A673 (cell line): ENCODE results near the gene KCNQ4.

ENCODE experiments used
- EZH2 ChIP-seq: fragments of 200-600 bp; sonication (generic); IDR thresholded peaks from 2 replicates; pipeline ENCODE4 v1.6.1; 2017; ENCODE audit warnings: borderline replicate concordance, low read depth, mild to moderate bottlenecking, mixed read lengths, antibody characterized with exemption, low read length; ENCODE audit not compliant: poor library complexity, severe bottlenecking
- TF ChIP-seq, protein P1 (sequence below): fragments of 300-800, 200-600 bp; sonication (generic); conservative IDR thresholded peaks from 2 replicates; pipeline ENCODE4 v1.5.1; 2017; ENCODE audit warnings: low read depth, mild to moderate bottlenecking, antibody characterized with exemption, low read length, moderate library complexity, mixed read lengths

DNA sequence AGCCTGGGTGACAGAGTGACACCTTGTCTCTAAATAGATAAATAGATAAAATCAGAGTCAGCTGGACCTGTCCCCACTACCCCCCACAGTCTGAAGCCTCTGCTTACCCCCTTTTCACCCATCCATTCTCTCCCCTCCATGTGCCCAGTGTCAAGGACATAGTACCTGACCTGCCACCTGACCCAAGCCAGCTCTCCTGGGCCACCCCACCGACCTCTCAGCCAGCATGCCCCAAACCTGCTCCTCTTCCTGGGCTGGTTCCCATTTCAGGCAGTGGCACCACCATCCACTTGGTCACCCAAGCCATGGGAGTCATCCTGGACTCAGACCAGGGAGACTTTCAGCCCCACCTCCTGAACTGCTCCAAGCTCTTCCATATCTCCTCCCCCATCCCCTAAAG is 50.4 kb downstream of the KCNQ4 start:
- TF ChIP-seq, protein P1, sequence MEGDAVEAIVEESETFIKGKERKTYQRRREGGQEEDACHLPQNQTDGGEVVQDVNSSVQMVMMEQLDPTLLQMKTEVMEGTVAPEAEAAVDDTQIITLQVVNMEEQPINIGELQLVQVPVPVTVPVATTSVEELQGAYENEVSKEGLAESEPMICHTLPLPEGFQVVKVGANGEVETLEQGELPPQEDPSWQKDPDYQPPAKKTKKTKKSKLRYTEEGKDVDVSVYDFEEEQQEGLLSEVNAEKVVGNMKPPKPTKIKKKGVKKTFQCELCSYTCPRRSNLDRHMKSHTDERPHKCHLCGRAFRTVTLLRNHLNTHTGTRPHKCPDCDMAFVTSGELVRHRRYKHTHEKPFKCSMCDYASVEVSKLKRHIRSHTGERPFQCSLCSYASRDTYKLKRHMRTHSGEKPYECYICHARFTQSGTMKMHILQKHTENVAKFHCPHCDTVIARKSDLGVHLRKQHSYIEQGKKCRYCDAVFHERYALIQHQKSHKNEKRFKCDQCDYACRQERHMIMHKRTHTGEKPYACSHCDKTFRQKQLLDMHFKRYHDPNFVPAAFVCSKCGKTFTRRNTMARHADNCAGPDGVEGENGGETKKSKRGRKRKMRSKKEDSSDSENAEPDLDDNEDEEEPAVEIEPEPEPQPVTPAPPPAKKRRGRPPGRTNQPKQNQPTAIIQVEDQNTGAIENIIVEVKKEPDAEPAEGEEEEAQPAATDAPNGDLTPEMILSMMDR = no peak
- TF ChIP-seq EZH2 = no peak
